Hepatic stellate cell (primary cell): Measurements from ENCODE around the gene SAYSD1.
"Not testable (repeated sequence)": the region's sequence is repeated elsewhere in the genome, so short reads cannot be mapped to it uniquely, and the experiment has no call there.

Experiments used
- DNase-seq: peaks from one replicate; pipeline ENCODE4 v3.0.0; 2011; ENCODE audit warnings: low spot score

SAYSD1 gene, protein sequence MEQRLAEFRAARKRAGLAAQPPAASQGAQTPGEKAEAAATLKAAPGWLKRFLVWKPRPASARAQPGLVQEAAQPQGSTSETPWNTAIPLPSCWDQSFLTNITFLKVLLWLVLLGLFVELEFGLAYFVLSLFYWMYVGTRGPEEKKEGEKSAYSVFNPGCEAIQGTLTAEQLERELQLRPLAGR

DNA sequence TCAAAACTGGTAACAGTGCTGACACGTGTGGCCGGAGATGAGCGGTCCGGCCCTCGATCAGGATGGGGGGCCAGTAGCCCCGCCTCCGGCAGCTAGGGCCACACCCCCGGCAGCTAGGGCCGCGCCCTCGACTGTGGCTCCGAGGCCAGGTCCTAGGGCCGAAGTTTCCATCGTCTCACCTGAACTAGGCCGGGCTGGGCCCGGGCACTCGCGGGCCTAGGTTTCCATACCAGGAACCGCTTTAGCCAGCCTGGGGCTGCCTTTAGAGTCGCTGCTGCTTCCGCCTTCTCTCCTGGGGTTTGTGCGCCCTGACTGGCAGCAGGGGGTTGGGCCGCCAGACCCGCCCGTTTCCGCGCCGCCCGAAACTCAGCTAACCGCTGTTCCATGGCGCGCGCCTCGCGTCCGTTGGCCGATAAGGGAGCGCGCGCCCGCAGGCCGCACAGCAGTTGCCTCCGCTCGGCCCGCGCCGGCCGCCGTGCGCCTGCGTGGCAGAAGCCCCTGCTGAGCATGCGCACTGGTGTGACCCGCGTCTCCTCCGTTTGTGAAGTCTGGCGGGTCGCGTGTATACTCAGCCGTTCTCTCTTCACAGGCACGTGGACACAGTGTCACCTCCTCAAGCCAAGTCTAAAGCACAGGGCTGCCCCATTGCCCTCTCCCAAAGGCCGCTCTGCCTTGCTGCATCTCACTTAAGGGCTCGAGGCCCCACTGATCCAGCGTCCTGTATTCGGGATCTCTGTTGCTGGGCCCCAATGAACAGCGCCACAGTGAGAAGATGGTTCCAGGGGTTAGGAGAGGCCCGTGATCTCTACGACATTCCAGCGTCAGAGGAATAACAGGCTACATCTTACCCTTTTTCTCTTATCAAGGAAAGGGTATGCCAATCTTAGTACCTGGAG is at the start of gene SAYSD1:
SAYSD1 (minus strand) TSS at position 483 of the 896 bp plus-strand sequence; CDS start at position 386, 97 bp downstream.
- peak; percentile 93 for DNase-seq

DNA sequence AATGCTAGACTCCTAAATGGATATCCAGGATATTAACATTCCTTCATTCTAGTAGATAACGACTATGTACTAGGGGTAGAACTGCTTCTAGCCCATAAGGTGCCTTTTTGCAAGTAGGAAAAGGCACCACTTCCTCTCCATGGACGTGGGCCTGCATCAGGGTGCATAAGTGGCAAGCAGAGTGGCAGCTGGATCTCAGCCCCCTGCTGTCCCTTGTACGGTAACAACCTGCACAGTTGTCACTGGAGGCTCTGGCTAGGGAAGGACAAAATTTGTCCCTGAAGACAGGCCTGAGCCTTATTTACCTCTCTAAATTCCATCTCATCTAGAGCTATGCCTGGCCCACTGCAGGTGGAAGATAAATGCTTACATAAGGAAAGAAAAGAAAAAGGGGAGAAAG is 42.5 kb upstream of the SAYSD1 start:
- DNase-seq: no peak

DNA sequence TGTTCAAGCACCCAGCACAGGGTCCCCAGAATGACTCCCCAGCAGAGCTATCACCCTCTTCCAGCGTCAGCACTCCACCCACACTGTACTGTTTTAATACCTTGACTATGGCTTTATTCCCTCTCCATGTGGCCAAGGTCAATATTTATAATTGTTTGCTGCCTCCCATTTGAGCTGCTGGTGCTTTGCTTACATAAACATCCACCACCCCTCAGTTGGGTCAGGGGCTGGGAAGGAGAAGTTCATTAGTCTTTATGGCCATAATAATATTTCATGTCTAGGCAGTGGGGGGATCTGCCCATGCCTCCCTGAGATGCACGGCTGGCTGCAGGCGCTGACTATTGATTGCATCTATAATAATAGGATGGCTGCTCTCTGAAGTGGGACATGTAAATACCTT is 41.8 kb upstream of the SAYSD1 start:
- DNase-seq: no peak

DNA sequence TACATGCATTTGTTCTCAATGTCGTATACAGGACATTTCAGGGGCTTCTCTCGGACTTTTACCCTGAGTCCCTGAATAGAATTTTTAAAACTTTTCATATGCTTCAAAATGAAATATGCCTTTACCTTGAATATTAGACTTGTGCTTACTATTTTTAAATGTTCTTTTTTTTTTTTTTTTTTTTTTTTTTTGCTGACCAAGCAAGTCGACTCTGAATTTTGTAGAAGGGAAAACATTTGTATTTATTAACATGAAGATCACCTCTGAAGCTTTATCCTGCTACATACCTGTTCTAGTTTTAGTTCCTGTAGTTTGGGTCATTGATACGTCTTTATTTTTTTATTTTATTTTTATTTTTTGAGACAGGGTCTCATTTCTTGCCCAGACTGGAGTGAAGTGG is 39.7 kb upstream of the SAYSD1 start:
- no peak for DNase-seq

DNA sequence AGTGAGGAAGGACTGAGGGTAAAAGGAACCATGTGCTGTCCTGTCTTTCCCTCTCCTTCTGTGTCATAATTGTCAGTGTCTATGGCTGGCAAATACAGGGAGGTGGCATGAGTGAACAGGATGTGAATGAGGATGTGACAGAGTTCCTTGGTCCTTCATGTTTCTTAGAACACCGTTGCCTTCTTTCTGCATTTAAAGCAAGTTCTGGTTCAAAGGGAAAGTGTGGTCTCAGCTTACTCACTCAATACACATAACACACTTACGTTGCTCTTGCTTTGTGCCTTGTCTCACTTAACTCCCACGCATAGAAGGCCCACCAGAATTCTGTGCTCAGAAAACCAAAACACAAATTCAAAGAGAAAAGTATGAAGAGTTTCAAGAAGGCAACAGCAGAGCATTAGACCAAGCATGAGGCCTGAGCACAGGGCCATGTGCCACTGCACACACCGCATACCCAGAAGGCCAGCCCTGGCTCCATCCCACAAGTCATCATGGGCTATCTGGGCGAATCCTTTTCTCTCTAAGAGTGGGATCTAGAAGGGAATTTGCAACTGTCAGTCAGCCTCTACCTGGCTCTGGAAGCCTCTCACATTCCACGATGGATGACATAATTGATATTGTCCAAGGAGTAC is 38.9 kb upstream of the SAYSD1 start:
- DNase-seq: no peak

DNA sequence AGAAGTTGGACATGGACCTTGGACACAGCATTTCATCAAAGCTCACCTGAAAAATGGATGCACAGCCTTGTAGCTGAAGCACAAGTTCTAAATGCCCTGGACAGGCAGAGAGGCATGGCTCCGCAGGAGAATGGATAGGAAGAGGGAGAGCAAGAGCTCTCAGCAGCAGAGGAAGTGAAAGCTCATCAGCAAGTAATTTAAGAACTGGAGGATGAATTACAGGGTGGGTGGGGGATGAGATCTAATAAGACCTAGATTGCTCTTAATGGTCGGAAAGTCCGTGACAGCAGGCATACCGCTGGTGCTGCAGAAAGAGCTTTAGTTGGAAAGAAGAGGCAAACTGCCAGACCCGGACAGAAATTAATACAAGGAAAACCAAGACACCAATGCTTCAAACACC is 37.3 kb upstream of the SAYSD1 start:
- no peak for DNase-seq

DNA sequence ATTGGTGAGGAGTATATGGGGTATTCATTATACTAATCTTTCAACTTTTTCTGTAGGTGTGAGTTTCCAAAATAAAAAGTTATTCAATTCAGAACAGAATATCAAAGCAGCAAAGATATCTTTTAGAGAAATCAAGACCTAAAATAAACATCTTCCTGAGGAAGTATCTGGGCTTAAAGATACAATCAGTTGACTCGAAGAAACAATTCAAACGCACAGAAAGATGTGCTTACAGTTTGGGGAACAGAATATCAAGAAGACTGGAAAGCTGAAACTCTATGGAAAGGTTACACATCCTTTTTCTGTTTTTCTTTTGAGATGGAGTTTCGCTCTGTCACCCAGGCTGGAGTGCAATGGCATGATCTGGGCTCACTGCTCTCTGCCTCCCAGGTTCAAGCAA is 36.2 kb upstream of the SAYSD1 start:
- DNase-seq: no peak

DNA sequence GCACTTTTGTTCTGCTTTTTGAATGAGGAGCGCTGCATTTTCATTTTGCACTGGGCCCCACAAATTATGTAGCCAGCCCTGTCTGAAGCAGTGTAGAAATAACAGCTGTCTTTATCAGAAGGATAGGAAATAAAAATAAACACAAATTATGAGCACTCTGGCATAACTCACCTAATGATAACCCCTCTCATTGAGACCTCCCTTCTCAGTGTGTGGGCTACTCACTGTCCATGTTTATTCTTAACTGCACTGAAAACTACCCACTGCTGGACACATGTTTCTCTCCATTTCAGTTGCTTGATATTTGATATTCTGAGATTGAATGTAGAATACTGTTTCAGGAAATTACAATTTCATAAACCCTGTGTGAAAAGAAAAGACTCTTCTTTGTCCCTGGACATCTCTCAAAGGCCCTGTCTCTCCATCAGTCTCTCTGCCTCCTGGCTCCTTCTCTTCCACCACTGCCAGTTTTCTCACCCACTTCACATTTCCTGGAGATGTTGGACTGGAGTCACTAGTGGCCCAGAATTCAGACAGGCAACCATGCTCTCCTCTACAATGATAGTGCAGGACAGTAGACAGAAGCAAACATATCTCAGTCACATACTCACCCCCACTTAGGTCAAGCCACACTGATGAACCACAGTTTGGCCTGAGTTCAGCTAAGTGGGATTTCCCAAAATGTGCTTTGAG is 29.6 kb upstream of the SAYSD1 start:
- no peak for DNase-seq

DNA sequence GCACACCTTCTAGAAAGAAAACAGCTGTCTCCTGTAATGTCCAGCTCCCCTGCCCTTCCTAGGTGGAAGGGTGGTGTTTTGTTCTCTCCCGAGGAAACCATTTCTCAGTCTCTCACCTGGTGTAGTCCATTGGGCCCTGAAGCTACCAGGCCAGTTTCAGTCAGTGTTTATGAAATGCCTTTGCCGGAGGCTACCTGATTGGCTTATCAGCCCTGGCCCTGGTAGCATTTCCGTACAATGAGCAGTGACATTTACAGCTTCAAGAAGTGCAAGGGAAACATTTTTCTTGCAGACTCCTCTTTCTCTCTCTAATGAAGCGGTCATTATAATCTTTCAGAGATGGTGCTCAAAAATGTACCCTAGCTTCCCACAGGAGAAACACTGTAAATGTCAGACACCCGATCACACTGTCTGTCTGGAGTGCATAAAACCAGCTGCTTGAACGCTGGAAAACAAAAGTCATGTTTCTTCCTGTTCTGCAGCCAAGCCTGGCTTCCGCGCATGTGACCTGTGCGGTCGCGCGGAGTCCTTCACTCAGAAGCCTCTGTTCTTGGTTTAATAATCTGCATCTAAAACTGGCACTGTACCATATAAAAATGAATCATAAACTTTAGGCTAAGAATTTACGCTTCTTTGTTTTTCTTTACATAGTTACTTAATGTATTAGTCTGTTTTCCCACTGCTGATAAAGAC is 28.4 kb upstream of the SAYSD1 start:
- no peak for DNase-seq

DNA sequence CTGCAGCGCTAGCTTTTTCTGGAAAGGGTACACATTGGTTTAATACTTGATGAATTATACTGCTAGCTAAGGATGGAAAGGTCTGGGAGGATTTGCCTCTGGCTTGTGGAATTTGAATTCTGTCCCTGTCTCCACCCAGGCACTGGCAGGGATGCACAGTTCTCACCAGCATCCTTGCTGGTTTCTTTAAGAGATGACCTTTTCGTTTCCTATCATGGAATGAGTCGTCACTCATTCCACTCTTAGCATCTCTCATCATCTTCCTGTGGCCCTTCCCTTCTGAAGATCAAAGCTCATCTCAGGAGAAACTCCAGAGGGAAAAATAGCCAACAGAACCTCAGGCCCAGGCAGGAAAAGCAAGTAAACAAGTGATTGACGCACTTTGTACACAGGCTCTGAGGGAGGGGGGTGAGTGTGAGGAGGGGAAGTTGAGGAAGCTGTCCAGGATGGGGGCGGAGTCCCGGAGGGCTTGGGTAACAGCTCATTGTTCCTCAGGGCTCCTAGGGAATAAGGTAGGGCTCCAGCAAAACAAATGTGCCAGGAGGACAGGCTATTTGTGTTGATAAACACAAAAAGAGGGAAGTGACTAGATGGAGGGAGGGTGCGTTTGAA is 25.7 kb upstream of the SAYSD1 start:
- no peak for DNase-seq

DNA sequence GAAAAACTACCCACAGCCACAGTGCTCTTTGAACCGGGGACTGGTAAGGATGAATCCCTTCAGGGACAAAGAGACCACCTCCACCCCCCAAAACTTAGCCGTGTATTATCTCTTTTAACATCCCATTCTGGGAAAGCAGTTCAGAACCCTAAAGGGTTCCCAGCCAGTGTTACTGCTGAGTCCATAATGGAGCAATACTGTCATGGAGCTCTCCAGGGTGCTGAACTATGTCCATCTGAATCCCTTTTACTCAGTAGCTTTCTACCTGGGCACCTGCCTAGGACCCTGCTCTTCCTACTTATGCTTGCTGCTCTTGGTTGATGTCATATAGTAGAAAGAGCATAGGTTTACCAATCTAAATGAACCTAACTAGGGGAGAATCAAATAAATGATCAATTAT is 22.3 kb upstream of the SAYSD1 start:
- no peak for DNase-seq

DNA sequence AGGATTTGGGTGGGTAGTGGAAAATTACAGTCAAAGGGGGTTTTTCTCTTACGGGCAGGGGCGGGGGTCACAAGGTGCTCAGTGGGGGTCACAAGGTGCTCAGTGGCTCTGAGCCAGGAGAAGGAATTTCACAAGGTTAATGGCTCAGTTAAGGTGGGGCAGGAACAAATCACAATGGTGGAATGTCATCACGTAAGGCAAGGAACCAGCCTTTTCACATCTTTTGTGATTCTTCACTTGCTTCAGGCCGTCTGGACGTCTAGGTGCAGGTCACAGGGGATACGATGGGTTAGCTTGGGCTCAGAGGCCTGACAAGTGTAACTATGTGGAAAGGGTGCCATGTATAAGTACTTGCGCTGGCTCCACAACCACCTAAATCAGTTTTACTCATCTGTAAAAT is 21.2 kb upstream of the SAYSD1 start:
- DNase-seq: not testable (repeated sequence)

DNA sequence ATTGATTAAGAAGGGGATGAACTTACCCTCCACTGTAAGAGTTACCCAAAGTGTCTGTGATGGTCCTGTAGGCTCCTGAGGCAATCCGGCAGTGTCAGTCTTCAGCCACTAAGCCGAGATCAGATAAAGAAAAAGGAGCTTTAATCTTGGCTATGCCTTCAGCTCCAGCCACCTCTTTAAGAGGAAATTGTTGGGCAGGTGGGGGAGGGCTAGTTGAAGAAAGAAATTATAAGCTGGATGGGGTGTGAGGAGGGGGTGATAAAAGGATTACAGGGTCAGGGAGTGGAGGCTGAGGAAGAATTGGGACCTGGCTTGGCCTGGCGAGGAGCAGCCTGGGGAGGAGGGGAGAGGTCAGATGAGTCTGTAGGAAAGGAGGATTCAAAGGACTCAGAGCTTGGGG is 19.8 kb upstream of the SAYSD1 start:
- DNase-seq: not testable (repeated sequence)

DNA sequence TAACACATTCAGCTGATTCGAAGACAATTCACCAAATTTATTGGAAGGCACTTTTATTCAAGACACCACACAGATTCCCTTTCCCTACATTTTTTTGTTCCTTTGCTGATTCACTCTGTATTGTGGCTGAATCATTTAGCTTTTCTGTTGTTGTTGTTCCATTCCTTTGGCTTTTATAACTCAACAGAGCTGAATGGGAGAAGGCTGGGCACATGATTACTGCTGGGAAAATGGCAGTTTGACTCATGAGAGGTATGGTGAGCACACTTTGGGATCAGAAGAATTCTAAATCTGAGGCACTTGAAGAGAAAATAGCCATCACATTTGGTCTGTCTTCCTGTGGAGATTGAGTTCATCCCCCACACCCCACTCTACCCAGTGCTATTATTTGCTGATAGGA is 15.7 kb upstream of the SAYSD1 start:
- DNase-seq: no peak

DNA sequence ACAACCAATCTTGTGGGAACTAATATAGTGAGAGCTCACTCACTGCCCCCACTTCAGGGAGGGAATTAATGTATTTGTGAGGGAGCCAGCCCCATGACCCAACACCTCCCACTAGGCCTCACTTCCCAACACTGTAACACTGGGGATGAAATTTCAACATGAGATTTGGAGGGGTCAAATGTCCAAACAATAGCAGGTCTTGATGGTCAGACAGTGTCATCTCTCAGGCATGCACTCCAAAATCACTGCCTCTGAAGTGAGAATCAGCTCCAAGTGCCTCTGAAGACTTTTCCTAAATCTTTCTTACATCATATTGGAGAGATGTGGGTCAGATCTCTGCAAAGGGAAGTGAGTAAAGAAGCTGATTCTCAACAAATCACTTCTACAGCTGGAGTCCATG is 13.8 kb upstream of the SAYSD1 start:
- DNase-seq: no peak

DNA sequence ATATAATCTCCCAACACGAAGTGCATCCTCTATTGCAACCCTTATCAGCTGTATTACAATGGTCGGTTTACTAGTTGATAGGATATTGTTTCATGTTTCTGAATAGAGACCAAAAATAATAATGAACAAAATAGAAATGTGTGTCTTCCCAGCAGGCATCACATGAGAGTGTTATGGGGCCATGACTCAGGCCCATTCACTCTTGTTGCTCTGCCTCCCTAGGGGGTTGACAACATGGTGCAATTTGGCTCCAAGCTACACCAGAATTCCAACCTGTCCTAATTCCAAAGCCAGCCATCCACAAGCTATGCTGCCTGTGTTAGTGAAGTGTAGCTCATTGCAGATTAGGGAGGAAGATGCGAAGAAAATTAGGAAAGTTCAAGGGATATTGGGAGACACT is 13.1 kb upstream of the SAYSD1 start:
- DNase-seq: no peak

DNA sequence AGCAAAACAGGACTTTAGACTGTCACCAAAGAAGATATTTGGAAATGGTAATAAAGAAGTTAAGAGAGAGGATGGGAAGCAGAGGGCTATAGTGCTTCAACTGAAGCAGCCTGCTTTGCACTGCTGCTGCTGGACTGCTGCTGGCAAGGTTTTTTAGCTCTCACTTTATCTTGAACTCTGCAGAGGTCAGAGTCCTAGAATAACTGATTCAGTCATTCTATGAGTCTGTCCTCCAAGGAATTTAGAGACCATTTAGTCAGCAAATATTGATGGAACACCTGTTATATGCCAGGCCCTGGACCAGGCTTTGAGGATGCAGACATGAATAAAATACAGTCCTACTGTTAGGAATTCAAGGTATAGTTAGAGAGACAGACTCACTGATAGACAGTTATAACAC is 9.1 kb upstream of the SAYSD1 start:
- no peak for DNase-seq

DNA sequence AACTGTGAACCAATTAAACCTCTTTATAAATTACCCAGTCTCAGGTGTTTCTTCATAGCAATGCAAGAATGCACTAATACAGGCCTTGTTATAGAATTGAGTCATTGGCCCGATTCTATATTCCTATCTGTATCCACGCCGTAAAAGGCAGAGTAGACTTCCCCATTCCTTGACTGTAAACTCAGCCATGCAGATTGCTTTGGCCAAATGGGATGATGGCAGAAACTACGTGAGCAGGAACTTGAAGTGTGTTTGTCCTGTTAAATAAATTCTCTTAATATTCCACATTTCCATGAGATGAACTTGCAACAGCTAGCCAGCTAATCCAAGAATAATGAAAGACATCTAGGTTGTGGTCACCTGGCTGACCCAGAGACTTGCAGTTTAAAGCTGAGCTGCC is 3.9 kb upstream of the SAYSD1 start:
- DNase-seq: no peak

DNA sequence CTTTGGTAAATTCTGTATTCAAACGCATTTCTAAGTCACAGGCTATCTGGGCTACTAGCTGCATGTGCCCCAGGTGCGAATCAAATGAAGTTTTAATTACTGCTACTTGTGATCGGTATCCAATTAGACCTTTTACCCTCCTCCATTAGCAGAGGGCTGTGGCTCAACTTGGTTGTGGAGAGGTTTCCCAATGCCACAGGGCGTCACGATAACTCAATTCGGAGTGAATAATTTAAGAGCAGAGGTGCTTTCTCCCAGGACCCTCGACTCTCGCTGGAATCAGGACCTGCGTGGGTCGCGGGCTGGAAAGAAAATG is 640 bp downstream of the SAYSD1 start:
- no peak for DNase-seq

DNA sequence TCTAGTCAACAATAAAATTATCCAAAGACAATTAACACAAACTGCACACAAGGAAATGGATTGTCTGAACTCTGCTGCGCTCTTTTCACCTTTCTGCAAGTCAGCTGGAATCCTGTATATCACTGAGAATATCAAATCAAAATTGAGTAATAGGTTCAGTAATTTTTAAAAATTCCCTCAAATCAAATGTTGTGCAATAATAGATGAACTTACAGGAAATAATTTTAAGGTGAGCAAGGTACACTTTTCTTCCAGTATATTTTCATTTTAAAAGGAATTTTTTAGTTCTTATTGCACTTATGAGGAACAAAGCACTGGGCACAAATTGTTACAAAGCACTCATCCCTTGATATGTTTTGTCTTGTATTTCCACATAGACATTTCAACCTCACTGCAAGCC is 1.2 kb downstream of the SAYSD1 start:
- DNase-seq: no peak

DNA sequence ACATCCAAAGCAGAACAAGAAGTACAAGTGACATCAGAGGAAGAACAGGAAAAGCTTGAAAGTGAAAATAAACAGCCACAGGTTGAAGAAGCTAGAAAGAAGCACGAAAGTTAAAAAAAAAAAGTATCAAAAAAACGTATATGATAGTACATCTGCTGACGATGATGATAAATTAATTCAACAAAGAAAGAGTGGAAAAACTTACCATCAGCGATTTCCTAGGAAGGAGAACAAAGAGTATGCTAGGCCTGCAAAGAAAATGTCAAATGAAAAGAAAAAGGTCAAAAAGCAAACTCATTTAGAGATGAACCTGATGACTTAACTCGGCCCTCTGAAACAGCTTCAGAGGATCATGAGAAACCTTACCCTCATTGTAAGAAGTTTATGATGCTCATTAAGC is 3.7 kb downstream of the SAYSD1 start:
- no peak for DNase-seq
